GM18909 (cell line): ENCODE results near the gene LUC7L.
"Not testable (repeated sequence)": the region's sequence is repeated elsewhere in the genome, so short reads cannot be mapped to it uniquely, and the experiment has no call there.

Experiments
- ATAC-seq: cut with Tn5 transposase; IDR thresholded peaks from one replicate; pipeline ENCODE4 v1.9.1; 2021; ENCODE audit warnings: mild to moderate bottlenecking; ENCODE audit not compliant: unreplicated experiment, poor library complexity

LUC7L gene

DNA sequence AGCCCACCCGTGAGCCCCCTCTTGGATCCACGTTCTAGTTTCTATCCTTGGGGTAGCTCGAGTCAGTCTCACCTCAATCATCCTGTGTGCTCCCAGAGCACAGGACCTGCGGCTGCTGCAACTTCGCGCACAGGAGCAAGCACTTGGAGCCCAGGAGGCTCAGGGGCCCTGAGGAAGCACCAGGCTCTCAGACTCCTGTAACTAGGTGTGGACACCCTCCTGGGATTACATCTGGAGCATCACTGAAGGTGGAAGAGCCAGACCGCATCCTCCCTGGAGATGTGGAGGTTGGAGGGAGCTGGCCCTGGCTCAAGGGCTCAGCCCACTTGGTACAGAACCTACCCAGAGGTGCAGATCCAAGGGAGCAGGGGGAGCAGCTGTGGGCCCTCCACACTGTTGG is 46.2 kb downstream of the LUC7L start:
- ATAC-seq = no peak

DNA sequence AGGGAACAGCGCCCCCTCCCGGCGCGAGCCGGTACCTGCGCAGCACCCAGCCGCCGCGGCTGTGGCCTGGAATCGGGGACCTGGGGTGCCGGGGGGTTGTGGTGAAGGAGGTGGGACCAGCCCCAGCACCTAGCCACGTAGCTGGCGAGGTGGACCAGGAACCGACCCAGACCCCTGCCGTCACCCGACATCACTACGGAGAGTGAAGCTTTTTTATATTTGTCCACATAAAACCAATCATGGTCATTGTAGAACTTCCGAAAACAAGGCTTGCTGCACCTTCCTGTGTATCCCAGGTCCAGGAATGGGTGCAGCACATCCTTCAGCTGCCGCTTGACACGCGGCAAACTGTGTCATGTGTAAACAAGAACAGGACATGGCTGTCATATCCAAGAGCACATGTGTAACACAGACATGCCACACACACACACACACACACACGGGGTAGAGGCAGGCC is 47.7 kb downstream of the LUC7L start:
- ATAC-seq = no peak

DNA sequence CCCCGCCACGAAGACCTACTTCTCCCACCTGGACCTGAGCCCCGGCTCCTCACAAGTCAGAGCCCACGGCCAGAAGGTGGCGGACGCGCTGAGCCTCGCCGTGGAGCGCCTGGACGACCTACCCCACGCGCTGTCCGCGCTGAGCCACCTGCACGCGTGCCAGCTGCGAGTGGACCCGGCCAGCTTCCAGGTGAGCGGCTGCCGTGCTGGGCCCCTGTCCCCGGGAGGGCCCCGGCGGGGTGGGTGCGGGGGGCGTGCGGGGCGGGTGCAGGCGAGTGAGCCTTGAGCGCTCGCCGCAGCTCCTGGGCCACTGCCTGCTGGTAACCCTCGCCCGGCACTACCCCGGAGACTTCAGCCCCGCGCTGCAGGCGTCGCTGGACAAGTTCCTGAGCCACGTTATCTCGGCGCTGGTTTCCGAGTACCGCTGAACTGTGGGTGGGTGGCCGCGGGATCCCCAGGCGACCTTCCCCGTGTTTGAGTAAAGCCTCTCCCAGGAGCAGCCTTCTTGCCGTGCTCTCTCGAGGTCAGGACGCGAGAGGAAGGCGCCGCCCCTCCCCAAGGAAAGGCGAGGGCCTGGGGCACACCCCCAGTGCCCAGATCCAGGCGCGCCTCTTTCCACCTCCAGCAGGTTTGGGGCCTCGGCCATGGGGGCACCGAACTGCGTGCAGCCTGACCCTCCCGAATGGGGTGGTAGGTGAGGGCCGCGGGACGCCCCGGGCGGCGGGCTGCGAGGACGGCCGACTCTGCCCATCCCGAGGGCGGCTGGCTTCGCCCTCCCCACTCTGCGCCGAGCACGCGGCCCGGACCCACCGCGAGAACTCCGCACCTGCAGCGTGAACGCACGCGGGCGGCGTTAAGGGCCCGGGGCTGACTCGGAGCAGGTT is 48.3 kb downstream of the LUC7L start:
- peak; percentile 51 for ATAC-seq

DNA sequence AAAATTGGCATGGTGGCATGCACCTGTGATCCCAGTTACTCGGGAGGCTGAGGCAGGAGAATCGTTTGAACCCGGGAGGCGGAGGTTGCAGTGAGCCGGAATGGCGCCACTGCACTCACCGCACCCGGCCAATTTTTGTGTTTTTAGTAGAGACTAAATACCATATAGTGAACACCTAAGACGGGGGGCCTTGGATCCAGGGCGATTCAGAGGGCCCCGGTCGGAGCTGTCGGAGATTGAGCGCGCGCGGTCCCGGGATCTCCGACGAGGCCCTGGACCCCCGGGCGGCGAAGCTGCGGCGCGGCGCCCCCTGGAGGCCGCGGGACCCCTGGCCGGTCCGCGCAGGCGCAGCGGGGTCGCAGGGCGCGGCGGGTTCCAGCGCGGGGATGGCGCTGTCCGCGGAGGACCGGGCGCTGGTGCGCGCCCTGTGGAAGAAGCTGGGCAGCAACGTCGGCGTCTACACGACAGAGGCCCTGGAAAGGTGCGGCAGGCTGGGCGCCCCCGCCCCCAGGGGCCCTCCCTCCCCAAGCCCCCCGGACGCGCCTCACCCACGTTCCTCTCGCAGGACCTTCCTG is 49.1 kb downstream of the LUC7L start, which contains the start of gene HBQ1:
TSS of gene HBQ1 (plus strand) at position 359 of the 575 bp plus-strand sequence. CDS start at position 387, 28 bp downstream.
- ATAC-seq = no peak

DNA sequence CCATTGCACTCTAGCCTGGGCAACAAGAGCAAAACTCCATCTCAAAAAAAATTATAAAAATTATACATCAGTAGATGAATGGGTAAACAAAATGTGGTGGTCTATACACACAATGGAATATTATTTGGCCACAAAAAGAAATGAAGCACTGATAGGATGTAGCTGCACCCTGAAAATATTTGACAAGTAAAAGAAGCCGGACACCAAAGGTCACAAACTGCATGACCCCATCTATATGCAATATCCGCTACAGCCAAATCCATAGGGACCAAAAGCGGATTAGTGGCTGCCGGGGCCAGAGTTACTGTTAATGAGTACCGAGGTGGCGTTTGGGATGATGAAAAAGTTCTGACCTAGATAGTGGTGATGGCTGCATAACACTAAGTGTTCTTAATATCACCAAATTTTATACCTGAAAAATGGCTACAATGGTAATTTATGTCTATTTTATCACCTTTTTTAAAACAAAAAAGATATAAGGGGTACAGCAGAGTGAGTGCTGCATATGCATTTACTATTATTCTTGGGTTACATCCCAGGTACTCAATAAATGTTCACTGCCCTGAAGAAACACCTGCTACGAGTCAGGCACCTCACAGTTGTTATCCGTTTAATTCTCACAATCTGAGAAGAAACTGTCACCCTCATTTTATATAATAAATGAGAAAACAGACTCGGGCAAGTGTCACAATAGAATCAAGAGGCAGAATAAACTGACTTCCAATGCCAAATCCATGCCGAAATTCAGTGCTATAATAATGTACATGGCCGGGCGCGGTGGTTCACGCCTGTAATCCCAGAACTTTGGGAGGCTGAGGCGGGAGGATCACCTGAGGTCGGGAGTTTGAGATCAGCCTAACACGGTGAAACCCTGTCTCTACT is 49.8 kb downstream of the LUC7L start:
- ATAC-seq = no peak

DNA sequence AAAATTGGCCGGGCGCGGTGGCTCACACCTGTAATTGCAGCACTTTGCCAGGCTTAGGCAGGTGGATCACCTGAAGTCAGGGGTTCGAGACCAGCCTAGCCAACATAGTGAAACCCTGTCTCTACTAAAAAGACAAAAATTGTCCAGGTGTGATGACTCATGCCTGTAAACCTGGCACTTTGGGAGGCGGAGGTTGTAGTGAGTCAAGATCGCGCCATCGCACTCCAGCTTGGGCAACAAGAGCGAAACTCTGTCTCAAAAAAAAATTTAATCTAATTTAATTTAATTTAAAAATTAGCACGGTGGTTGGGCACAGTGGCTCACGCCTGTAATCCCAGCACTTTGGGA is 50.6 kb downstream of the LUC7L start:
- no peak for ATAC-seq

DNA sequence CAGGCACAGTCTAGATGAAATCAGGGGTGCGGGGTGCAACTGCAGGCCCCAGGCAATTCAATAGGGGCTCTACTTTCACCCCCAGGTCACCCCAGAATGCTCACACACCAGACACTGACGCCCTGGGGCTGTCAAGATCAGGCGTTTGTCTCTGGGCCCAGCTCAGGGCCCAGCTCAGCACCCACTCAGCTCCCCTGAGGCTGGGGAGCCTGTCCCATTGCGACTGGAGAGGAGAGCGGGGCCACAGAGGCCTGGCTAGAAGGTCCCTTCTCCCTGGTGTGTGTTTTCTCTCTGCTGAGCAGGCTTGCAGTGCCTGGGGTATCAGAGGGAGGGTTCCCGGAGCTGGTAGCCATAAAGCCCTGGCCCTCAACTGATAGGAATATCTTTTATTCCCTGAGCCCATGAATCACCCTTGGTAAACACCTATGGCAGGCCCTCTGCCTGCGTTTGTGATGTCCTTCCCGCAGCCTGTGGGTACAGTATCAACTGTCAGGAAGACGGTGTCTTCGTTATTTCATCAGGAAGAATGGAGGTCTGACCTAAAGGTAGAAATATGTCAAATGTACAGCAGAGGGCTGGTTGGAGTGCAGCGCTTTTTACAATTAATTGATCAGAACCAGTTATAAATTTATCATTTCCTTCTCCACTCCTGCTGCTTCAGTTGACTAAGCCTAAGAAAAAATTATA is 51.1 kb downstream of the LUC7L start:
- no peak for ATAC-seq

DNA sequence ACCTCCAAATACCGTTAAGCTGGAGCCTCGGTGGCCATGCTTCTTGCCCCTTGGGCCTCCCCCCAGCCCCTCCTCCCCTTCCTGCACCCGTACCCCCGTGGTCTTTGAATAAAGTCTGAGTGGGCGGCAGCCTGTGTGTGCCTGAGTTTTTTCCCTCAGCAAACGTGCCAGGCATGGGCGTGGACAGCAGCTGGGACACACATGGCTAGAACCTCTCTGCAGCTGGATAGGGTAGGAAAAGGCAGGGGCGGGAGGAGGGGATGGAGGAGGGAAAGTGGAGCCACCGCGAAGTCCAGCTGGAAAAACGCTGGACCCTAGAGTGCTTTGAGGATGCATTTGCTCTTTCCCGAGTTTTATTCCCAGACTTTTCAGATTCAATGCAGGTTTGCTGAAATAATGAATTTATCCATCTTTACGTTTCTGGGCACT is 51.8 kb downstream of the LUC7L start:
- no peak for ATAC-seq

DNA sequence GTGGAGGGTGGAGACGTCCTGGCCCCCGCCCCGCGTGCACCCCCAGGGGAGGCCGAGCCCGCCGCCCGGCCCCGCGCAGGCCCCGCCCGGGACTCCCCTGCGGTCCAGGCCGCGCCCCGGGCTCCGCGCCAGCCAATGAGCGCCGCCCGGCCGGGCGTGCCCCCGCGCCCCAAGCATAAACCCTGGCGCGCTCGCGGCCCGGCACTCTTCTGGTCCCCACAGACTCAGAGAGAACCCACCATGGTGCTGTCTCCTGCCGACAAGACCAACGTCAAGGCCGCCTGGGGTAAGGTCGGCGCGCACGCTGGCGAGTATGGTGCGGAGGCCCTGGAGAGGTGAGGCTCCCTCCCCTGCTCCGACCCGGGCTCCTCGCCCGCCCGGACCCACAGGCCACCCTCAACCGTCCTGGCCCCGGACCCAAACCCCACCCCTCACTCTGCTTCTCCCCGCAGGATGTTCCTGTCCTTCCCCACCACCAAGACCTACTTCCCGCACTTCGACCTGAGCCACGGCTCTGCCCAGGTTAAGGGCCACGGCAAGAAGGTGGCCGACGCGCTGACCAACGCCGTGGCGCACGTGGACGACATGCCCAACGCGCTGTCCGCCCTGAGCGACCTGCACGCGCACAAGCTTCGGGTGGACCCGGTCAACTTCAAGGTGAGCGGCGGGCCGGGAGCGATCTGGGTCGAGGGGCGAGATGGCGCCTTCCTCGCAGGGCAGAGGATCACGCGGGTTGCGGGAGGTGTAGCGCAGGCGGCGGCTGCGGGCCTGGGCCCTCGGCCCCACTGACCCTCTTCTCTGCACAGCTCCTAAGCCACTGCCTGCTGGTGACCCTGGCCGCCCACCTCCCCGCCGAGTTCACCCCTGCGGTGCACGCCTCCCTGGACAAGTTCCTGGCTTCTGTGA is 52.5 kb downstream of the LUC7L start, which contains the start of gene HBA1:
TSS of gene HBA1 (plus strand) at position 204 of the 906 bp plus-strand sequence. CDS start at position 241, 37 bp downstream.
- ATAC-seq = not testable (repeated sequence)

DNA sequence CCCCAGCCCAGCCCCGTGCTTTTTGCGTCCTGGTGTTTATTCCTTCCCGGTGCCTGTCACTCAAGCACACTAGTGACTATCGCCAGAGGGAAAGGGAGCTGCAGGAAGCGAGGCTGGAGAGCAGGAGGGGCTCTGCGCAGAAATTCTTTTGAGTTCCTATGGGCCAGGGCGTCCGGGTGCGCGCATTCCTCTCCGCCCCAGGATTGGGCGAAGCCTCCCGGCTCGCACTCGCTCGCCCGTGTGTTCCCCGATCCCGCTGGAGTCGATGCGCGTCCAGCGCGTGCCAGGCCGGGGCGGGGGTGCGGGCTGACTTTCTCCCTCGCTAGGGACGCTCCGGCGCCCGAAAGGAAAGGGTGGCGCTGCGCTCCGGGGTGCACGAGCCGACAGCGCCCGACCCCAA is 53.2 kb downstream of the LUC7L start:
- not testable (repeated sequence) for ATAC-seq

DNA sequence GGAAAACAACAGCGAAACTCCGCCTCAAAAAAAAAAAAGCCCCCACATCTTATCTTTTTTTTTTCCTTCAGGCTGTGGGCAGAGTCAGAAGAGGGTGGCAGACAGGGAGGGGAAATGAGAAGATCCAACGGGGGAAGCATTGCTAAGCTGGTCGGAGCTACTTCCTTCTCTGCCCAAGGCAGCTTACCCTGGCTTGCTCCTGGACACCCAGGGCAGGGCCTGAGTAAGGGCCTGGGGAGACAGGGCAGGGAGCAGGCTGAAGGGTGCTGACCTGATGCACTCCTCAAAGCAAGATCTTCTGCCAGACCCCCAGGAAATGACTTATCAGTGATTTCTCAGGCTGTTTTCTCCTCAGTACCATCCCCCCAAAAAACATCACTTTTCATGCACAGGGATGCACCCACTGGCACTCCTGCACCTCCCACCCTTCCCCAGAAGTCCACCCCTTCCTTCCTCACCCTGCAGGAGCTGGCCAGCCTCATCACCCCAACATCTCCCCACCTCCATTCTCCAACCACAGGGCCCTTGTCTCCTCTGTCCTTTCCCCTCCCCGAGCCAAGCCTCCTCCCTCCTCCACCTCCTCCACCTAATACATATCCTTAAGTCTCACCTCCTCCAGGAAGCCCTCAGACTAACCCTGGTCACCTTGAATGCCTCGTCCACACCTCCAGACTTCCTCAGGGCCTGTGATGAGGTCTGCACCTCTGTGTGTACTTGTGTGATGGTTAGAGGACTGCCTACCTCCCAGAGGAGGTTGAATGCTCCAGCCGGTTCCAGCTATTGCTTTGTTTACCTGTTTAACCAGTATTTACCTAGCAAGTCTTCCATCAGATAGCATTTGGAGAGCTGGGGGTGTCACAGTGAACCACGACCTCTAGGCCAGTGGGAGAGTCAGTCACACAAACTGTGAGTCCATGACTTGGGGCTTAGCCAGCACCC is 54.0 kb downstream of the LUC7L start:
- no peak for ATAC-seq

DNA sequence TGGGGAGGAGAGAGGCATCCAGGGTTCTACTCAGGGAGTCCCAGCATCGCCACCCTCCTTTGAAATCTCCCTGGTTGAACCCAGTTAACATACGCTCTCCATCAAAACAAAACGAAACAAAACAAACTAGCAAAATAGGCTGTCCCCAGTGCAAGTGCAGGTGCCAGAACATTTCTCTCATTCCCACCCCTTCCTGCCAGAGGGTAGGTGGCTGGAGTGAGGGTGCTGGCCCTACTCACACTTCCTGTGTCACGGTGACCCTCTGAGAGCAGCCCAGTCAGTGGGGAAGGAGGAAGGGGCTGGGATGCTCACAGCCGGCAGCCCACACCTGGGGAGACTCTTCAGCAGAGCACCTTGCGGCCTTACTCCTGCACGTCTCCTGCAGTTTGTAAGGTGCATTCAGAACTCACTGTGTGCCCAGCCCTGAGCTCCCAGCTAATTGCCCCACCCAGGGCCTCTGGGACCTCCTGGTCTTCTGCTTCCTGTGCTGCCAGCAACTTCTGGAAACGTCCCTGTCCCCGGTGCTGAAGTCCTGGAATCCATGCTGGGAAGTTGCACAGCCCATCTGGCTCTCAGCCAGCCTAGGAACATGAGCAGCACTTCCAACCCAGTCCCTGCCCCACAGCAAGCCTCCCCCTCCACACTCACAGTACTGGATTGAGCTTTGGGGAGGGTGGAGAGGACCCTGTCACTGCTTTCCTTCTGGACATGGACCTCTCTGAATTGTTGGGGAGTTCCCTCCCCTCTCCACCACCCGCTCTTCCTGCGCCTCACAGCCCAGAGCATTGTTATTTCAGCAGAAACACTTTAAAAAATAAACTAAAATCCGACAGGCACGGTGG is 55.1 kb downstream of the LUC7L start:
- ATAC-seq = not testable (repeated sequence)

DNA sequence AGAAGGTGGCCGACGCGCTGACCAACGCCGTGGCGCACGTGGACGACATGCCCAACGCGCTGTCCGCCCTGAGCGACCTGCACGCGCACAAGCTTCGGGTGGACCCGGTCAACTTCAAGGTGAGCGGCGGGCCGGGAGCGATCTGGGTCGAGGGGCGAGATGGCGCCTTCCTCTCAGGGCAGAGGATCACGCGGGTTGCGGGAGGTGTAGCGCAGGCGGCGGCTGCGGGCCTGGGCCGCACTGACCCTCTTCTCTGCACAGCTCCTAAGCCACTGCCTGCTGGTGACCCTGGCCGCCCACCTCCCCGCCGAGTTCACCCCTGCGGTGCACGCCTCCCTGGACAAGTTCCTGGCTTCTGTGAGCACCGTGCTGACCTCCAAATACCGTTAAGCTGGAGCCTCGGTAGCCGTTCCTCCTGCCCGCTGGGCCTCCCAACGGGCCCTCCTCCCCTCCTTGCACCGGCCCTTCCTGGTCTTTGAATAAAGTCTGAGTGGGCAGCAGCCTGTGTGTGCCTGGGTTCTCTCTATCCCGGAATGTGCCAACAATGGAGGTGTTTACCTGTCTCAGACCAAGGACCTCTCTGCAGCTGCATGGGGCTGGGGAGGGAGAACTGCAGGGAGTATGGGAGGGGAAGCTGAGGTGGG is 55.9 kb downstream of the LUC7L start:
- not testable (repeated sequence) for ATAC-seq

DNA sequence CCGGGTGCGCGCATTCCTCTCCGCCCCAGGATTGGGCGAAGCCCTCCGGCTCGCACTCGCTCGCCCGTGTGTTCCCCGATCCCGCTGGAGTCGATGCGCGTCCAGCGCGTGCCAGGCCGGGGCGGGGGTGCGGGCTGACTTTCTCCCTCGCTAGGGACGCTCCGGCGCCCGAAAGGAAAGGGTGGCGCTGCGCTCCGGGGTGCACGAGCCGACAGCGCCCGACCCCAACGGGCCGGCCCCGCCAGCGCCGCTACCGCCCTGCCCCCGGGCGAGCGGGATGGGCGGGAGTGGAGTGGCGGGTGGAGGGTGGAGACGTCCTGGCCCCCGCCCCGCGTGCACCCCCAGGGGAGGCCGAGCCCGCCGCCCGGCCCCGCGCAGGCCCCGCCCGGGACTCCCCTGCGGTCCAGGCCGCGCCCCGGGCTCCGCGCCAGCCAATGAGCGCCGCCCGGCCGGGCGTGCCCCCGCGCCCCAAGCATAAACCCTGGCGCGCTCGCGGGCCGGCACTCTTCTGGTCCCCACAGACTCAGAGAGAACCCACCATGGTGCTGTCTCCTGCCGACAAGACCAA is 56.8 kb downstream of the LUC7L start, which contains the start of gene HBA2:
TSS of gene HBA2 (plus strand) at position 503 of the 568 bp plus-strand sequence. CDS start at position 540, 37 bp downstream.
- ATAC-seq = not testable (repeated sequence)

DNA sequence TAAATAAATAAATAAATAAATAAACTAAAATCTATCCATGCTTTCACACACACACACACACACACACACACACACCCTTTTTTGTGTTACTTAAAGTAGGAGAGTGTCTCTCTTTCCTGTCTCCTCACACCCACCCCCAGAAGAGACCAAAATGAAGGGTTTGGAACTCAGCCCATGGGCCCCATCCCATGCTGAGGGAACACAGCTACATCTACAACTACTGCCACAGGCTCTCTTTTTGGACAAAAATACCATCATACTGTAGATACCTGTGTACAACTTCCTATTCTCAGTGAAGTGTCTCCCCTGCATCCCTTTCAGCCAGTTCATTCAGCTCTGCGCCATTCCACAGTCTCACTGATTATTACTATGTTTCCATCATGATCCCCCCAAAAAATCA is 58.5 kb downstream of the LUC7L start:
- no peak for ATAC-seq

DNA sequence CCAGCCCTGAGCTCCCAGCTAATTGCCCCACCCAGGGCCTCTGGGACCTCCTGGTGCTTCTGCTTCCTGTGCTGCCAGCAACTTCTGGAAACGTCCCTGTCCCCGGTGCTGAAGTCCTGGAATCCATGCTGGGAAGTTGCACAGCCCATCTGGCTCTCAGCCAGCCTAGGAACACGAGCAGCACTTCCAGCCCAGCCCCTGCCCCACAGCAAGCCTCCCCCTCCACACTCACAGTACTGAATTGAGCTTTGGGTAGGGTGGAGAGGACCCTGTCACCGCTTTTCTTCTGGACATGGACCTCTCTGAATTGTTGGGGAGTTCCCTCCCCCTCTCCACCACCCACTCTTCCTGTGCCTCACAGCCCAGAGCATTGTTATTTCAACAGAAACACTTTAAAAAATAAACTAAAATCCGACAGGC is 59.2 kb downstream of the LUC7L start:
- ATAC-seq = not testable (repeated sequence)
